TTC549 (cell line): ENCODE measurements around the gene ABL2.
A peak's percentile ranks its signal among the peaks of the same experiment; 100 is the strongest.

Experiments used
- FAIRE-seq: peaks from 2 replicates; lab custom pipeline; 2012; peaks lifted over from hg19 to GRCh38; lab: Jason Lieb, UNC

ABL2 gene

DNA sequence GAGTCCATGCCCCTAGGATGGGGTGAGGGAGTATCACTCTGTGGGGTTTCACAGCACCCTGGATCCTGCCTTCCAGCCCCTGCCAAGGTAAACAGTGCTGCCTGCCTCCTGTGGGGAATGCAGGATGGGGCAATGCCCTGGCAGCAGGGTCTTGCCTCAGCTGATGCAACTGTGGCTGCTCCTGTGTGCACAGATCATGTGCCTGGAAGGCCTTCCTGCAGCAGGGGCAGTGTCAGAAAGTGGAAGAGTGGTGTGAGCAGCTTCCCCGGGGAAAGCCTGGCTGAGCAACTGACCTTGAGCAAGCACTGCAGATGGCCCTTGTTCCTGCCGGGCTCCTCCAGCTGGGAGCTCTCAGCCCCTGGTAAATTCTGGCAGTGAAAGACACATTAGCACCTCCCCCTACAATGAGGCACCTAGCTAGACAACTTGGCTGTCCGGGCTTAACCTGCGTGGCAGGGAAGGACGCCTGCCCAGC, 137.7 kb downstream of the ABL2 start:
- FAIRE-seq = no peak

DNA sequence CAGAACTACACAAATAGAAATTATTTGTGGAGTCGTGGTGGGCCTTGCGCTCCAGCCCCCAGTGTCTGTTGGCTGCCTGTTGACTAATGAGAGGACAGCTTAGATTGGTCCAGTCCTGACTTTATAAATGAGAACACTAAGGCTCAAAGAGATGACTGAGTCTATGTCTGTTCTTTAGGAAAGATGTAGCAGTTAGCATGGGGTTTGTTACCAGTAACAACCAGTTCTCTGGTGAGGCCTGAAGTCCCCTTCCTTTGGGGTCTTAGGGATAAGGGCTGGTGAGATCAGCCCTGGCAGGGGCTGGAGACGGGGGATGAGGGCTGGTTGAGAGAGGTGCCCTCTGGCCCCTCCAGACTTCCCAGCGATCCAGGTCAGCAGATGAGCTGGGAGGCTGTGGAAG, 138.6 kb downstream of the ABL2 start:
- FAIRE-seq = no peak

DNA sequence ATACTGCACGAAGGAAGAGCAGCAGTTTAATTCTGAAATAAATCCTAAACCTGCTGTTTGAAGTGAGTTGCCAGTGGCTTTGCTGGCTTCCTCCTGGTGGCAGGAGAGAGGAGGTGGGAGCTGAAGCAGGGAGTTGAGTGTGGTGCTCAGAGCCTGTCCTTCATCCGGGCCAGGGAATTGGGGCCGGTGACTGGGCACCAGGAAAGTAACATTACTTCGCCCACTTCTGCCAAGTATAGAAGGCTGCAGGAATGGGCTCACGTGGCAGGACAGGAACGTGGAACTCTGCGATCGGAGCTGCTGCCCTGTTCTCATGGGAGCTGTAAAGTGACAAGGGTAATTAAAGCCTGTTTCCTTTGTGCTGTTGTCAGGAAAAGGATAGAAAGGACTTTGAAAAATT, 139.0 kb downstream of the ABL2 start:
- FAIRE-seq = no peak

GRCh38 chr1:179089827-179090482, 139.5 kb downstream of the ABL2 start:
- FAIRE-seq = no peak

DNA sequence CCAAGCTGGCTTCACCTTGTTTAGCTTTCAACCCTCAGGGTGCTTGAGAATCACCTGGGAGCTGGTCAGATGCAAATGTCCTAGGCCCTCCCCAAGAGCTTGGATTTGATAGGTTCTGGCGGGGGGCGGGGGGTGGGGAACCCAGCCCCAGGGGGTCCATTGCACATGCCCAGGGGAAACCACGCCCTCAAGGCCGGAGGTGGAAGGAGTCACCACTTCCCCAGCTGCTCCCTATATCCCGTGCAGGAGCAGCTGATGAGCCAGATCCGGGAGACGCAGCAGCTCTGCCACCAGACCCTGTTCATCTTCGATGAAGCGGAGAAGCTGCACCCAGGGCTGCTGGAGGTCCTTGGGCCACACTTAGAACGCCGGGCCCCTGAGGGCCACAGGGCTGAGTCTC, 141.8 kb downstream of the ABL2 start:
- FAIRE-seq = no peak

- FAIRE-seq = no peak
Observed at GRCh38 chr1:179083533-179083932, 145.9 kb downstream of the ABL2 start.

DNA sequence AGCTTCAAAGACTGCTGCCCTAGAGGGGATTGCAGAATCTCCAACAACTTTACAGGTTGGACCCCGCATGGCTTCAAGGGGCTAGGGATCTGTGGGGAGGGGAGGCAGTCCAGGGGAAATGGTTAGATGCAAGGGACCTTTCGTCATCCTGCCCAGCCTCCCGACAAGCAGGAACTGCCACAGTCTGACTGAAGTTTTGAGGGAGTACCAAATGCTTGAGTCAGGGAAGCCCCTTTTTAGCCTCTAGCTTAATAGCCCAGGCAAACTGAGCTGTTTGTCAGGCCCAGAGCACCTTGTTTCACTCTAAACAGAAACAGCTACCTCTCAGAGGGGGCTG, 146.5 kb downstream of the ABL2 start:
- FAIRE-seq = no peak

GRCh38 chr1:179082333-179082998, 147.0 kb downstream of the ABL2 start:
- no peak for FAIRE-seq

DNA sequence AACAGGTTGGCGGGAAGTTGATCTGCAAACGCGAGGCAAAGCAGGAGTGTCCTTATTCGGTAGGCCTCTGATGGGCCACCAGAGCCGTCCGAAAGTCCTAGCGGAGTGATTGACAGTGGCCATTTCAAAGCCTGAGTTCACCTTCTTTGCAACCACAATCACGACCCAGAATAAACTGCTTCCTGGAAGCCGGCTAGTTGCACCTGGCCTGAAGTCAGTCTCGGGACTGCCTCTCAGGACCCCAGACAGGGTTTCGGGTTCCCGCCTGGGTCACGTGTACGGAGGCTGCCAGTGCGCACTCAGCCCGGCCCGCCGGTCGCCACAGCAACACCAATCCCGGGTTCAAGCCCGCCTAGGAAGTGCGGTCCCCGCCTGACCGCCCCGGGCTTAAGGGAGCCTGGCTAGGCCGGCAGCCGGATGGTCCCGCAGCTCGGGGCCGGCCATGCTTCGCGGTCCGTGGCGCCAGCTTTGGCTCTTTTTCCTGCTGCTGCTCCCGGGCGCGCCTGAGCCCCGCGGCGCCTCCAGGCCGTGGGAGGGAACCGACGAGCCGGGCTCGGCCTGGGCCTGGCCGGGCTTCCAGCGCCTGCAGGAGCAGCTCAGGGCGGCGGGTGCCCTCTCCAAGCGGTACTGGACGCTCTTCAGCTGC, 147.7 kb downstream of the ABL2 start, which contains the start of gene TOR3A:
TSS of gene TOR3A (plus strand) at position 384 of the 646 bp plus-strand sequence. CDS start at position 443, 59 bp downstream.
- peak; percentile 81 for FAIRE-seq

- FAIRE-seq = no peak
Observed at GRCh38 chr1:179080866-179081686, 148.4 kb downstream of the ABL2 start.

- peak; percentile 98 for FAIRE-seq
Observed at GRCh38 chr1:179079113-179079761, 150.2 kb downstream of the ABL2 start.

DNA sequence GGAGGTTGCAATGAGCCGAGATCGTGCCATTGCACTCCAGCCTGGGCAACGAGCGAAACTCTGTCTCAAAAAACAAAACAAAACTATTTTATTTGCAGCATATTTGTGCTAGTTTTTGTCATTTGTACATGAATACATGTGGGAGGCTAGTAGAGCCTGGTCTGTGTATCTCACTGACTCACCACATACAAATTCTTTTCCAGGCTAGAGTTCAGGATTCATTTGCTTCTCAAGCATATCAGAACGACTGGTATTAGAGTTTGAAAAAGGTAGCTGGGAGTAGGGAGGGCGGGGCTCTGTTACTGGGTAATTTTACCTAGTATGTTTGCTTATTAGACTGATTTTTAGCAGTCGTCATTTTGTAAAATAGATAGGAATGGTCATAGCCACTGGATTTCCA, 152.1 kb downstream of the ABL2 start:
- no peak for FAIRE-seq

DNA sequence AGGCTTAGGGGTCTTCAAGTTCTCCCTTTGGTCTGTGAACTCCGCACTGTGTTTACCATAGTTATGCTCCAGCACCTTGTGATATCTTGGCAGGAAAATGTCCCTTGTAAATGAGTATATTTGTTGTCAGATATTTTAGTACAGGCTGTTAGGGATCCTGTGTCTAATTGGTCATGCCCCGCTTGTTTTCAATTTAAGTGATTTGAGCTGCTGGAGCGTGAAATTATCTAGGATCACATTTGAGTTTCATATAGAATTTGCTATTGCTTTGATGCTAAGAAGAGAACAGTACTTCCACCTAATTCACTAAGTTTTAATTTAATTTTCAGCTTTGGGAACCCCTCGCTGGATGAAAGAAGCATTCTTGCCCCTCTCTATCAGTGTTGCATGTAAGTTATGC, 163.0 kb downstream of the ABL2 start:
- no peak for FAIRE-seq

DNA sequence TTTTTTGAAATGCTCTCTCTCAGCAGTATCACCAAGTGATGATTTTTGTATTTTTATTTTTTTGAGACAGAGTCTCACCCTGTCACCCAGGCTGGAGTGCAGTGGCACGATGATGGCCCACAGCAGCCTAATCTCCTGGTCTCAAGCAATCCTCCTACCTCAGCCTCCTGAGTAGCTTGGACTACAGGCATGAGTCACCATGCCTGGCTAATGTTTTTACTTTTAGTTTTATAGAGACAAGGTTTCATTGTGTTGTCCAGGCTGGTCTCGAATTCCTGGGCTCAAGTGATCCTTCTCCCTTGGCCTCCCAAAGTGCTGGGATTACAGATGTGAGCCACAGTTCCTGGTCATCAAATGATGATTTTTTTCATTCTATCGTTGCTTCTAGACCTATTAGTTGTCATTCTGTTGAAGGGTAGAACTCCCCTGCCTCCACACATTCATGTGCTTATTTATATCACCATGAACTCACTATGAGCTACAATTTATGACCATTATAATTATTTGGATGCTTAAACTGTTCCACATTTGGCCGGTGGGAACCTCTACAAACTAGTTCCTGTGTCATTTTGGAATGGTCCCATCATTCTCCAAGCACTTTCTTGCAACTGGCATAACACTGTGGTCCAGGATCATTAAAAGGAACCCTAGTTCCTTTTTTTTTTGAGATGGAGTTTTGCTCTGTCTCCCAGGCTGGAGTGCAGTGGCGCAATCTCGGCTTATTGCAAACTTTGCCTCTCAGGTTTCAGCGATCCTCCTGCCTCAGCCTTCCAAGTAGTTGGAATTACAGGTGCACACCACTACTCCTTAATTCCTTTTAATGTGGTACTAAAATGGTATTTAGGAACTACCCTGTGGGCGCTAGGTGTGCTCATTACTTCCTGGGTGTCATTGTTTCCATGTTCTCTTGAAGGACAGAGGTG, 167.9 kb downstream of the ABL2 start:
- no peak for FAIRE-seq

GRCh38 chr1:179058487-179059483, 170.7 kb downstream of the ABL2 start:
- no peak for FAIRE-seq

DNA sequence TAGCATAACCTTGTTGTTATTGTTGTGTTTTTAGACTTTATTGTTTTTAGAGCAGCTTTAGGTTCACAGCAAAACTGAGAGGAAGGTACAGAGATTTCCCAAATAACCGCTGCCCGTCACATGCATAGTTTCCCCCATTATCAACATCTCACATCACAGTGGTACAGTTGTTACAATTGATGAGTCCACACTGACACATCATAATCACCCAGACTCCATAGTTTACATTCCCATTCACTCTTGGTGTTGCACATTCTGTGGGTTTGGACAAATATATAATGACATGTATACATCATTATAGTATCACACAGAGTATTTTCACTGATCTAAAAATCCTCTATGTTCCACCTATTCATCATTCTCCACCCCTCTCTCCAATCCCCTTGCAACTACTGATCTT, 173.5 kb downstream of the ABL2 start:
- no peak for FAIRE-seq

DNA sequence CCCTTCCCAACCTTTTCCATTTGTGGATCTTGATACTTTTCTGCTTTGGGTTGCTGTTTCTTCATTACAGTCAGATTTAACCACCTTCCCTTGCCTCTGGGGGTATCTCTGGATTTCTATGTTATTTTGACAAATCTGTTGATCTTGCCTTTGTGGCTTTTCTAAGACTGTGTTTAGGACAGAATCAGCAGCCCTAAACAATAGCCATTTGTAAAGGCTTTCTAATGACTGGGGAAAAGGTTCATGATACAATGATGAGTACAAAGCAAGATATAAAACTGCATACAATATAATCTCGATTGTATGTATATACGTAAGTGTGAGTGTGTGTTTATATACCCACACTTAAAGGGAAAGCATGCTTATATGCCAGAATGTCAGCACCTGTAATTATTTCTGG, 176.0 kb downstream of the ABL2 start:
- FAIRE-seq = no peak

DNA sequence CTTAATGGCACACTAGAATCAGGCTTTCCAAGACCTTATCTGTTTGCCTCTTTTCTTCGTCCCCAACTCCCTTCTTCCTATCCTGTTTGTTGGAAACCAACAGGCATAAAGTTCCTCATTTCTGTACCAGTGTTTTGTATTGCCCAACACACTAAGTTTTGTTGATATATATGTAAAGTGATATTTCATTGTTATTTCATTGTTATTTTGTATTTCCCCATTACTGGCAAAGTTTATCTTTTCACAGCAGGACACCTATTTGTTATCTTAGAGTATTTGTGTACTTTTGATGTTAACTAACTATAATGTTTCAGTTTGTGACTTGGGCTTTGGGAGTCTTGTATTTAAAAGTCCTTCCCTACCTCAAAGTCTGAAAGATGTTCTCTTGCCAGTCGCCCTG, 176.7 kb downstream of the ABL2 start:
- FAIRE-seq = no peak
